Hematopoietic multipotent progenitor cell treated with erythropoietin and hydrocortisone succinate and interleukin-3 and kit ligand, for 4 days (in vitro differentiated cells): ENCODE data around the gene CKAP5.

Experiments used
- DNase-seq: peaks from one replicate; pipeline ENCODE4 v3.0.0-alpha.2; 2015

The CKAP5 gene

DNA sequence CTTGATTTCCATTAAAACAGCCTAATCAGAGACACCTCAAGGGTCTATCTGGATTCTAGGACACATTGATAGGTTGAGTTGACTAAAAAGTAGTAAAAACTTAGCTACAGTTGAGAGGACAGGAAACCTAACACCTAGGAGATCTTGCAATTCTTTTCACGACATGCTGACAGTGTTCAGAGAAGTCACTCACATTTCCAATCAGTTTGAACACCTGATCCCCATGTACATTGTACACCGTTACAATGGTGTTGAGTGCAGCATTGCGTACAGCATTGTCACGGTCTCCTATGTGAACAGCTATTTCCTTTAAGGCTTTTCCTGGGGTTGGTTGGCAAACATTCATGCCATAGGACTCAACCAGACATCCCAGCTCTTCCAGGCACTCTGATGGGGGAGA lies 84.3 kb downstream of the CKAP5 start:
- no peak for DNase-seq

GRCh38 chr11:46760429-46761128 lies 85.5 kb downstream of the CKAP5 start:
- DNase-seq: no peak

GRCh38 chr11:46759196-46759595 lies 86.9 kb downstream of the CKAP5 start:
- no peak for DNase-seq

DNA sequence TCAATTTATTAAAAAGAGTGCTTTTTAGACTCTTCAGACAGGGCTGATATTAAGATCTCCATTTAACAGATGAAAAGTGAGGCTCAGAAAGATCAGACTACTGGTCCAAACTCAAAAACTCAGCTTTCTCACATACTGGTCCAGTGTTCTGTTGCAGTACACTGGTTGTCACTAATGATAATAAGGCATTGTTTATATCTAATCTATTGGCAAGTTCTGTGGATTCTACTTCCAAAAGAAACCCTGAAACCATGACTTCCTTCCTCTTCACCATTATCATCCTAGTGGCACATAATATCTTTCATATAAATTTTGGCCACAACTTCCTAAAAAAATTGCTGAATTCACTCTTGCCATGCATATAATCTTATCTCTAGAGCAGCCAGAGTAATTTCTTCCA lies 90.1 kb downstream of the CKAP5 start:
- DNase-seq: peak; percentile 91

DNA sequence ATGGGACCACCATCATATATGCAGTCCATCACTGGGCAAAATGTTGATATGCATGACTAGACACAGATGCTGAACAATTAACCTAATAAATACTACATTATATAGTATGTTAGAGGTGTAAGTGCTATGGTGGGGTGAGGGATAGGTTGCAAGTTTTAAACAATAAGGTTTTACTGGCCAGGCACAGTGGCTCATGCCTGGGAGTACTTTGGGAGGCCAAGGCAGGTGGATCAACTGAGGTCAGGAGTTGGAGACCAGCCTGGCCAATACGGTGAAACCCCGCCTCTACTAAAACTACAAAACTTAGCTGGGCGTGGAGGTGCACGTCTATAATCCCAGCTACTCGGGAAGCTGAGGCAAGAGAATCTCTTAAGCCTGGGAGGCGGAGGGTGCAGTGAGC lies 98.9 kb downstream of the CKAP5 start:
- no peak for DNase-seq

- no peak for DNase-seq
These were observed 100.1 kb downstream of the CKAP5 start for GRCh38 chr11:46745995-46746394.

- DNase-seq: no peak
These were observed 100.8 kb downstream of the CKAP5 start for GRCh38 chr11:46745328-46745727.

GRCh38 chr11:46743693-46744339 lies 102.3 kb downstream of the CKAP5 start:
- no peak for DNase-seq

GRCh38 chr11:46743043-46743442 lies 103.0 kb downstream of the CKAP5 start:
- no peak for DNase-seq

DNA sequence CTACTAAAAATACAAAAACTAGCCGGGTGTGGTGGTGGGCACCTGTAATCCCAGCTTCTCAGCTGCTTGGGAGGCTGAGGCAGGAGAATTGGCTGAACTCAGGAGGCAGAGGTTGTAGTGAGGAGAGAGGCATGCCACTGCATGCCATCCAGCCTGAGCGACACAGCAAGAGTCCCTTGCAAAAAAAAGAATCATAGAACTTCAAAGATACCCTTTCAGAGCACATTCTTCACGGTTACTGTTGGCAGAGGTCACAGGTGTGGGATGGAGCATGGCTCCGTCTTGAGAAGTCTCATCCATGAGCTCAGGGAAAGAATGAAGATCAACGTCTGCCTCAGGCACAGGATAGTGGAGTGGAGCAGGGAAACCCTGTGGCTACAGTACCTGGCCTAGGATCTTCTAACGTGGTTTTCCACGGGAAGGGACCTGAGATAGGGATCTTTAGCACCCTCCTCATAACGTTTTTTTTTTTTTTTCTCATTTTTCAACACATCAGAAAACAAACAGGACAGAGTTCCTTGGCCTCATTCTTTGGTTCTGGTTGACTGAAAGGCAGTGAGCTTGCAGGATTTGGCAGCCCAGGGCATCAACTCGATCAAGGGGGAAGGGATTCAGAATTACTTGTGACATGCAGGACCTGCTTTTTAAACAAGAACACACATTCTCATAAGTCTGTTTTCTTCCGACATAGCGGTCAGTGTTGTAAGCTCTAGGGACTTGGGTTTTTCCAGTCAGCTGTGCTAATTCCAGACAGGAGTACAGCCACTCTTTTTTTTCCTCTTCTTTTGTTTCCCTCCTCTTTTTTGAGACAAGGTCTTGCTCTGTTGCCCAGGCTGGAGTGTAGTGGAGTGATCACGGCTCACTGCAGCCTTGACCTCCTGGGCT lies 104.2 kb downstream of the CKAP5 start:
- no peak for DNase-seq

DNA sequence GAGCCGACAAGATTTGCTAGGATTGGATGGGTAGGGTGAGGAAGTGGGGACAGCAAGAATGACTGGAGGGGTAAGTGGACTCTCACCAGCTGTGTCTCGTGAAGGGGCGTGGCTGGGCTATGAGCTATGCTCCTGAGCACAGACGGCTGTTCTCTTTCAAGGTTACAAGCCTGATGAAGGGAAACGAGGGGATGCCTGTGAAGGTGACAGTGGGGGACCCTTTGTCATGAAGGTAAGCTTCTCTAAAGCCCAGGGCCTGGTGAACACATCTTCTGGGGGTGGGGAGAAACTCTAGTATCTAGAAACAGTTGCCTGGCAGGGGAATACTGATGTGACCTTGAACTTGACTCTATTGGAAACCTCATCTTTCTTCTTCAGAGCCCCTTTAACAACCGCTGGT lies 107.2 kb downstream of the CKAP5 start:
- DNase-seq: peak; percentile 18

DNA sequence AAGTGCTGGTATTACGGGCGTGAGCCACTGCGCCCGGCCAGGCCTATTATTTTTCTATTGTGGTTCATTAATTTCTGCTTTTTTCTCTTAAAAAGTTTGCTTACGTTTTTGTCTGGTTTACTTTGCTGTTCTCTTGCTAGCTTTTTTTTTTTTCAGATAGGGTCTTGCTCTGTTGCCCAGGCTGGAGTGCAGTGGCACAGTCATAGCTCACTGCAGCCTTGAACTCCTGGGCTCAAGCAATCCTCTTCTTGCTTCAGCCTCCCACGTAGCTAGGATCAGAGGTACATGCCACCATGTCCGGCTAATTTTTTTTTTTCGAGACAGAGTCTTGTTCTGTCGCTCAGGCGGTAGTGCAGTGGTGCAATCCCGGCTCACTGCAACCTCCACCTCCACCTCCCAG lies 108.4 kb downstream of the CKAP5 start:
- DNase-seq: no peak

- DNase-seq: no peak
These were observed 109.5 kb downstream of the CKAP5 start for GRCh38 chr11:46736615-46737014.

DNA sequence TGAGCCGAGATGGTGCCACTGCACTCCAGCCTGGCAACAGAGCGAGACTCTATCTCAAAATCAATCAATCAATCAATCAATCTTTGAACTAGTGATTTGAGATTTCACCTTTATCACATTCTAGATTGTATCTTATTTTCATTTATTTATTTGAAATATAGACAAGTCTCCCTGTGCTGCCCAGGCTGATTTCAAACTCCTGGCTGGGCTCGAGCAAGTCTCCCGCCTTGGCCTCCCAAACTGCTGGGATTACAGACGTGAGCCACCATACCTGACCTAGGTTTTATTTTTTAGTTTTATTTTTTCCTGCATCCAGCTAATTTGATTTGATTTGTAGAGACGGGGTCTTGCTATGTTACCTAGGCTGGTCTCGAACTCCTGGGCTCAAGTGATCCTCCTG lies 109.9 kb downstream of the CKAP5 start:
- DNase-seq: no peak

GRCh38 chr11:46733234-46733633 lies 112.8 kb downstream of the CKAP5 start:
- no peak for DNase-seq

GRCh38 chr11:46731545-46731944 lies 114.5 kb downstream of the CKAP5 start:
- no peak for DNase-seq

- no peak for DNase-seq
These were observed 116.7 kb downstream of the CKAP5 start for GRCh38 chr11:46729110-46730027.

- DNase-seq: no peak
These were observed 117.4 kb downstream of the CKAP5 start for GRCh38 chr11:46728659-46729040.

- no peak for DNase-seq
These were observed 118.0 kb downstream of the CKAP5 start for GRCh38 chr11:46727952-46728658.

GRCh38 chr11:46726206-46726862 lies 119.7 kb downstream of the CKAP5 start:
- DNase-seq: no peak
